H1 (cell line): Measurements from ENCODE around the gene DDX60. TPM values are rescaled to one million over a fixed set of nuclear protein-coding genes. Genes with fewer than 3 reads are reported as not detected.

ENCODE experiments used
- CTCF ChIA-PET: fragments of 300-600 bp; sonication (Branson Sonifier 250); formaldehyde crosslinking; loops from one replicate; lab custom pipeline; 2021; ENCODE audit not compliant: partially characterized antibody; lab: Charles Lee
- POLR2A ChIA-PET: fragments of 300-600 bp; sonication (Branson Sonifier 250); formaldehyde crosslinking; loops from one replicate; lab custom pipeline; 2021; ENCODE audit warnings: inconsistent platforms; ENCODE audit not compliant: partially characterized antibody; lab: Charles Lee
- DNase-seq, 2 experiments: peaks; one replicate each; pipeline versions ENCODE4 v3.0.0 to v3.0.0-alpha.2; 2010 to 2022; ENCODE audit warnings: low spot score in 2 of 2, low read depth in 1 of 2, mixed read lengths in 1 of 2
- FAIRE-seq: peaks from 2 replicates; lab custom pipeline; 2011; peaks lifted over from hg19 to GRCh38; lab: Jason Lieb, UNC
- H2AFZ ChIP-seq: 2 replicates; pipeline ENCODE4 v1.8.1; 2012; ENCODE audit warnings: low read length, inconsistent platforms
- H2AK5ac ChIP-seq: 2 replicates; pipeline ENCODE4 v1.6.1; 2013; ENCODE audit warnings: low read depth, low read length
- H2BK120ac ChIP-seq: replicated peaks from 2 replicates; pipeline ENCODE3; 2013; ENCODE audit warnings: low read depth, low read length, inconsistent platforms
- H2BK12ac ChIP-seq: 2 replicates; pipeline ENCODE4 v1.6.1; 2013; ENCODE audit warnings: low read depth, low read length
- H2BK15ac ChIP-seq: 2 replicates; pipeline ENCODE4 v1.6.1; 2013; ENCODE audit warnings: low read length
- H2BK20ac ChIP-seq: 2 replicates; pipeline ENCODE4 v1.6.1; 2013; ENCODE audit warnings: low read length
- H2BK5ac ChIP-seq: 2 replicates; pipeline ENCODE4 v1.6.1; 2013; ENCODE audit warnings: low read depth, low read length
- H3K14ac ChIP-seq: 2 replicates; pipeline ENCODE4 v1.6.1; 2013; ENCODE audit warnings: inconsistent platforms; ENCODE audit not compliant: insufficient read length
- H3K18ac ChIP-seq: 2 replicates; pipeline ENCODE4 v1.6.1; 2013; ENCODE audit warnings: low read length; ENCODE audit errors: extremely low read depth
- H3K23ac ChIP-seq: 2 replicates; pipeline ENCODE4 v1.6.1; 2013; ENCODE audit warnings: inconsistent platforms; ENCODE audit not compliant: insufficient read length
- H3K23me2 ChIP-seq: 2 replicates; pipeline ENCODE4 v1.6.1; 2013; ENCODE audit warnings: low read depth, low read length
- H3K27ac ChIP-seq: 2 replicates; pipeline ENCODE4 v1.6.1; 2011; ENCODE audit warnings: low read depth, low read length, inconsistent platforms
- H3K27me3 ChIP-seq, 4 experiments: replicated peaks in 1 of 4; 1 replicate in 1 of 4; 2 replicates in 3 of 4; pipeline versions ENCODE4 v1.6.1 to v1.8.1; 2011 to 2013; ENCODE audit warnings: low read length in 3 of 4, mild to moderate bottlenecking in 3 of 4, inconsistent platforms in 2 of 4, mixed read lengths in 2 of 4, moderate library complexity in 1 of 4; ENCODE audit not compliant: control insufficient read depth in 3 of 4, insufficient read depth in 3 of 4; ENCODE audit errors: extremely low read depth in 1 of 4
- H3K36me3 ChIP-seq, 4 experiments: 2 replicates each; pipeline versions ENCODE4 v1.6.1 to v1.8.1; 2011 to 2013; ENCODE audit warnings: mild to moderate bottlenecking in 4 of 4, low read length in 3 of 4, moderate library complexity in 2 of 4, control low read depth in 1 of 4, inconsistent platforms in 1 of 4; ENCODE audit not compliant: insufficient read depth in 4 of 4, control insufficient read depth in 2 of 4
- H3K4ac ChIP-seq: replicated peaks from 2 replicates; pipeline ENCODE3; 2013; ENCODE audit warnings: low read length, low read depth, mixed read lengths, inconsistent platforms; ENCODE audit not compliant: insufficient read length
- H3K4me1 ChIP-seq, 4 experiments: replicated peaks in 1 of 4; 1 replicate in 1 of 4; 2 replicates in 3 of 4; pipeline versions ENCODE4 v1.6.1 to v1.8.1; 2011 to 2013; ENCODE audit warnings: low read length in 3 of 4, inconsistent platforms in 2 of 4, mixed read lengths in 1 of 4; ENCODE audit not compliant: insufficient read depth in 4 of 4, control insufficient read depth in 3 of 4
- H3K4me2 ChIP-seq, 2 experiments: 2 replicates each; pipeline versions ENCODE4 v1.6.1 to v1.8.1; 2011 to 2013; ENCODE audit warnings: low read depth in 2 of 2, low read length in 2 of 2, control low read depth in 1 of 2, inconsistent platforms in 1 of 2, mild to moderate bottlenecking in 1 of 2; ENCODE audit not compliant: insufficient read depth in 1 of 2
- H3K4me3 ChIP-seq, 4 experiments: fragments of 200-600, 300-600 bp in 1 of 4; sonication (generic), shearing (Covaris generic), sonication (Bioruptor Twin) in 1 of 4; 2 replicates each; pipeline versions ENCODE4 v1.5.1 to v1.8.1; 2011 to 2016; ENCODE audit warnings: low read length in 4 of 4, low read depth in 3 of 4, control low read depth in 2 of 4, inconsistent platforms in 2 of 4, mild to moderate bottlenecking in 2 of 4, mixed read lengths in 1 of 4, moderate library complexity in 1 of 4; ENCODE audit not compliant: insufficient read depth in 2 of 4; ENCODE audit errors: extremely low read depth in 1 of 4
- H3K56ac ChIP-seq: replicated peaks from 2 replicates; pipeline ENCODE3; 2013; ENCODE audit warnings: low read depth, mild to moderate bottlenecking, mixed read lengths, low read length, inconsistent platforms; ENCODE audit not compliant: insufficient read length
- H3K79me1 ChIP-seq: 2 replicates; pipeline ENCODE4 v1.6.1; 2013; ENCODE audit warnings: low read depth, low read length, control low read depth
- H3K79me2 ChIP-seq, 2 experiments: 2 replicates each; pipeline versions ENCODE4 v1.6.1 to v1.8.1; 2012 to 2013; ENCODE audit warnings: low read length in 2 of 2, mild to moderate bottlenecking in 2 of 2, inconsistent platforms in 1 of 2; ENCODE audit not compliant: insufficient read depth in 2 of 2, control insufficient read depth in 1 of 2
- H3K9ac ChIP-seq, 4 experiments: replicated peaks in 1 of 4; 1 replicate in 1 of 4; 2 replicates in 3 of 4; pipeline versions ENCODE4 v1.6.1 to v1.8.1; 2011 to 2013; ENCODE audit warnings: low read depth in 3 of 4, low read length in 3 of 4, control low read depth in 2 of 4, mild to moderate bottlenecking in 2 of 4, moderate library complexity in 2 of 4, inconsistent platforms in 1 of 4; ENCODE audit errors: extremely low read depth in 1 of 4
- H3K9me3 ChIP-seq, 2 experiments: 2 replicates each; pipeline versions ENCODE4 v1.6.1 to v1.8.1; 2012 to 2013; ENCODE audit warnings: mild to moderate bottlenecking in 2 of 2, moderate library complexity in 2 of 2, control low read depth in 1 of 2, inconsistent platforms in 1 of 2, low read depth in 1 of 2, low read length in 1 of 2, mixed read lengths in 1 of 2; ENCODE audit not compliant: insufficient read depth in 2 of 2
- H4K20me1 ChIP-seq, 2 experiments: replicated peaks in 1 of 2; 2 replicates each; pipeline versions ENCODE3 to v1.8.1; 2011 to 2013; ENCODE audit warnings: inconsistent platforms in 2 of 2, low read length in 2 of 2, mild to moderate bottlenecking in 1 of 2; ENCODE audit not compliant: insufficient read depth in 2 of 2, control insufficient read depth in 1 of 2
- H4K5ac ChIP-seq: 2 replicates; pipeline ENCODE4 v1.6.1; 2013; ENCODE audit warnings: low read length, low read depth, mixed read lengths, inconsistent platforms; ENCODE audit not compliant: insufficient read length
- H4K8ac ChIP-seq: 2 replicates; pipeline ENCODE4 v1.8.0; 2013; ENCODE audit warnings: mild to moderate bottlenecking, moderate library complexity, low read length, inconsistent platforms; ENCODE audit not compliant: insufficient read depth; ENCODE audit errors: extremely low read depth
- H4K91ac ChIP-seq: replicated peaks from 2 replicates; pipeline ENCODE3; 2013; ENCODE audit warnings: low read length, mixed read lengths, inconsistent platforms; ENCODE audit not compliant: insufficient read length
- BCL11A ChIP-seq, 2 experiments: IDR thresholded peaks; one replicate each; pipeline ENCODE4 v1.6.1; 2011; ENCODE audit warnings: low read depth in 2 of 2, low read length in 2 of 2, mild to moderate bottlenecking in 2 of 2
- CBX8 ChIP-seq: fragments of 300-800, 300-1000 bp; sonication (generic); IDR thresholded peaks from 2 replicates; pipeline ENCODE4 v1.7.1; 2016; ENCODE audit warnings: low read depth, low read length, borderline replicate concordance
- HDAC2 ChIP-seq, 2 experiments: fragments of 300-600 bp in 1 of 2; sonication (generic) in 1 of 2; IDR thresholded peaks; 2 replicates each; pipeline ENCODE4 v1.6.1; 2011 to 2012; ENCODE audit warnings: low read depth in 2 of 2, low read length in 2 of 2, mild to moderate bottlenecking in 2 of 2, moderate library complexity in 2 of 2, borderline replicate concordance in 1 of 2, inconsistent platforms in 1 of 2
- JUND ChIP-seq: IDR thresholded peaks from 2 replicates; pipeline ENCODE4 v1.6.1; 2011; ENCODE audit warnings: mild to moderate bottlenecking, improper control_type of control experiment, low read length
- KDM1A ChIP-seq: fragments of 200-600, 300-600 bp; sonication (generic); IDR thresholded peaks from 2 replicates; pipeline ENCODE4 v1.7.1; 2016; ENCODE audit warnings: mild to moderate bottlenecking, low read length, borderline replicate concordance
- RNF2 ChIP-seq: fragments of 200-900, 300-1000 bp; sonication (generic); IDR thresholded peaks from 2 replicates; pipeline ENCODE4 v1.7.1; 2016; ENCODE audit warnings: borderline replicate concordance, low read depth, mild to moderate bottlenecking, antibody characterized with exemption, low read length; ENCODE audit not compliant: poor library complexity, severe bottlenecking; ENCODE audit errors: missing control alignments
- SP2 ChIP-seq: IDR thresholded peaks from 2 replicates; pipeline ENCODE4 v1.6.1; 2012; ENCODE audit warnings: mild to moderate bottlenecking, low read length, inconsistent platforms
- SRF ChIP-seq: IDR thresholded peaks from 2 replicates; pipeline ENCODE4 v1.6.1; 2011; ENCODE audit warnings: mild to moderate bottlenecking, low read depth, low read length, moderate library complexity
- WGBS, 2 experiments: shearing (Covaris generic) in 1 of 2; methylation state at CpG; one replicate each; pipeline versions ENCODE4 v1.1.6 to v1.1.7; 2013 to 2015; ENCODE audit warnings: low lambda C conversion rate in 2 of 2, mixed read lengths in 2 of 2, inconsistent platforms in 1 of 2, low coverage in 1 of 2, missing lambda C conversion rate in 1 of 2; ENCODE audit not compliant: insufficient replicate concordance in 2 of 2, insufficient coverage in 1 of 2, insufficient read length in 1 of 2; ENCODE audit errors: extremely low coverage in 1 of 2, missing lambda C conversion rate in 1 of 2; 5-methylcytosine and 5-hydroxymethylcytosine counted together
- polyA plus RNA-seq, 7 experiments: library from polyadenylated mRNA; depleted of rRNA in 3 of 7; stranded (reverse) in 5 of 7; unstranded in 2 of 7; fragments of >200 nt in 5 of 7; fragments of 200-250 nt in 2 of 7; gene quantifications; 1 replicate in 5 of 7; 2 replicates in 1 of 7; 4 replicates in 1 of 7; pipeline versions ENCODE4 v1.2.1 to v1.2.3, GENCODE V29; 2011 to 2013; ENCODE audit warnings: missing spikeins in 2 of 7, mixed read lengths in 2 of 7
- total RNA-seq: library from RNA; stranded (reverse); fragmentation: NEBNext Ultra II Directional; extraction: Animal tissue kit (Norgen Biotek cat#: 25700); gene quantifications from 2 replicates; pipeline ENCODE4 v1.2.1, GENCODE V29; 2021

Gene DDX60
- total and polyA plus RNA-seq, 2 of the 8 experiments (the other 6 are each of a cell fraction or from before 2014, with no cell fraction given), result 1.00 to 1.6 TPM

GRCh38 chr4:168337550-168337940 lies 19.0 kb upstream of the DDX60 start:
- no peak overlapping the region for H3K4me3 ChIP-seq
- no peak overlapping the region for H3K56ac ChIP-seq
- no peaks in the 10 kb centered on the region for H3K36me3 ChIP-seq
- H4K20me1 ChIP-seq, result no peaks in the 10 kb centered on the region
- WGBS, 2 experiments, result 94% methylated on average over 3 of the region's 3 CpGs; no CpG with 5 or more reads in 1 of the 2 experiments
- H3K79me1 ChIP-seq, result no peaks in the 10 kb centered on the region
- H3K4me2 ChIP-seq, result no peak overlapping the region
- no peaks in the 10 kb centered on the region for H3K23me2 ChIP-seq
- no peak overlapping the region for H4K91ac ChIP-seq
- no peak overlapping the region for H3K23ac ChIP-seq
- no peak overlapping the region for H4K8ac ChIP-seq
- no peak overlapping the region for H3K9ac ChIP-seq
- CTCF ChIA-PET, result no interaction called here
- H3K27me3 ChIP-seq, result no peaks in the 10 kb centered on the region
- H2BK12ac ChIP-seq, result no peak overlapping the region
- H2AFZ ChIP-seq, result no peak overlapping the region
- H3K27ac ChIP-seq, result no peak overlapping the region
- POLR2A ChIA-PET, result no interaction called here
- no peak overlapping the region for H3K14ac ChIP-seq
- no peak overlapping the region for H2BK20ac ChIP-seq
- no peak overlapping the region for H4K5ac ChIP-seq
- TF ChIP-seq KDM1A (no peak), CBX8 (no peak), SRF (no peak), JUND (no peak), BCL11A (IDR thresholded peaks at IDR 0.05; ENCODE audit: low read depth in 2 of 2, low read length in 2 of 2) (no peak), HDAC2 (IDR thresholded peaks at IDR 0.05; ENCODE audit: borderline replicate concordance in 1 of 2, low read depth in 2 of 2, low read length in 2 of 2) (no peak), RNF2 (no peak), SP2 (no peak)
- no peak overlapping the region for H3K18ac ChIP-seq
- H2BK15ac ChIP-seq, result no peak overlapping the region
- no peak overlapping the region for H3K4ac ChIP-seq
- no peaks in the 10 kb centered on the region for H3K4me1 ChIP-seq
- H2AK5ac ChIP-seq, result no peak overlapping the region
- FAIRE-seq (no peak), DNase-seq (no peak)
- H3K79me2 ChIP-seq, result no peaks in the 10 kb centered on the region
- no peak overlapping the region for H2BK120ac ChIP-seq
- H2BK5ac ChIP-seq, result no peak overlapping the region
- H3K9me3 ChIP-seq, result no peaks in the 10 kb centered on the region
